ENCODE results near the gene FASTKD2. TPM values are rescaled to one million over a fixed set of nuclear protein-coding genes. Genes with fewer than 3 reads are reported as not detected.
"Not testable (repeated sequence)": the region's sequence is repeated elsewhere in the genome, so short reads cannot be mapped to it uniquely, and the experiment has no call there.

The FASTKD2 gene
- total RNA-seq, 1 donor, result 38.7 TPM

- Histone ChIP-seq H3K4me1 (ENCODE audit: insufficient read depth, low read length) (peaks cover under 1% of the 10 kb centered on the region), H3K4me3 (ENCODE audit: low read length) (no peak overlapping the region), H3K9me3 (ENCODE audit: low read depth, low read length) (no peaks in the 10 kb centered on the region), H3K27me3 (ENCODE audit: insufficient read depth, low read length) (no peaks in the 10 kb centered on the region)
Measured at GRCh38 chr2:206805887-206806607, 40.6 kb downstream of the FASTKD2 start.

GRCh38 chr2:206807624-206808023 lies 42.2 kb downstream of the FASTKD2 start:
- not testable (repeated sequence) for H3K9me3 ChIP-seq (ENCODE audit: low read depth, low read length); H3K4me1 ChIP-seq (ENCODE audit: insufficient read depth, low read length); H3K27me3 ChIP-seq (ENCODE audit: insufficient read depth, low read length); H3K4me3 ChIP-seq (ENCODE audit: low read length)

- not testable (repeated sequence) for H3K9me3 ChIP-seq (ENCODE audit: low read depth, low read length); H3K27me3 ChIP-seq (ENCODE audit: insufficient read depth, low read length); H3K4me3 ChIP-seq (ENCODE audit: low read length)
Measured at GRCh38 chr2:206812471-206812870, 47.1 kb downstream of the FASTKD2 start.

GRCh38 chr2:206814498-206814897 lies 49.1 kb downstream of the FASTKD2 start:
- H3K27me3 ChIP-seq (ENCODE audit: insufficient read depth, low read length), result no peaks in the 10 kb centered on the region
- H3K9me3 ChIP-seq (ENCODE audit: low read depth, low read length), result no peaks in the 10 kb centered on the region
- H3K4me3 ChIP-seq (ENCODE audit: low read length), result no peak overlapping the region
- H3K4me1 ChIP-seq (ENCODE audit: insufficient read depth, low read length), result no peaks in the 10 kb centered on the region

More at GRCh38 chr2:206812471-206812870, 47.1 kb downstream of the FASTKD2 start:
- H3K4me1 ChIP-seq (ENCODE audit: insufficient read depth, low read length), result not testable (repeated sequence)

- Histone ChIP-seq H3K27me3 (ENCODE audit: insufficient read depth, low read length) (no peaks in the 10 kb centered on the region), H3K4me3 (ENCODE audit: low read length) (no peak overlapping the region), H3K4me1 (ENCODE audit: insufficient read depth, low read length) (no peaks in the 10 kb centered on the region), H3K9me3 (ENCODE audit: low read depth, low read length) (no peaks in the 10 kb centered on the region)
Measured at GRCh38 chr2:206820807-206821206, 55.4 kb downstream of the FASTKD2 start.

- H3K4me3 ChIP-seq (ENCODE audit: low read length), result no peak overlapping the region
- H3K4me1 ChIP-seq (ENCODE audit: insufficient read depth, low read length), result no peaks in the 10 kb centered on the region
- no peaks in the 10 kb centered on the region for H3K27me3 ChIP-seq (ENCODE audit: insufficient read depth, low read length)
- H3K9me3 ChIP-seq (ENCODE audit: low read depth, low read length), result no peaks in the 10 kb centered on the region
Measured at GRCh38 chr2:206823178-206823577, 57.8 kb downstream of the FASTKD2 start.

- Histone ChIP-seq H3K27me3 (ENCODE audit: insufficient read depth, low read length) (no peaks in the 10 kb centered on the region), H3K4me3 (ENCODE audit: low read length) (no peak overlapping the region), H3K9me3 (ENCODE audit: low read depth, low read length) (no peaks in the 10 kb centered on the region), H3K4me1 (ENCODE audit: insufficient read depth, low read length) (no peaks in the 10 kb centered on the region)
Measured at GRCh38 chr2:206824087-206824618, 58.7 kb downstream of the FASTKD2 start.

GRCh38 chr2:206824993-206825392 lies 59.6 kb downstream of the FASTKD2 start:
- Histone ChIP-seq H3K4me3 (ENCODE audit: low read length) (no peak overlapping the region), H3K9me3 (ENCODE audit: low read depth, low read length) (no peaks in the 10 kb centered on the region), H3K4me1 (ENCODE audit: insufficient read depth, low read length) (no peaks in the 10 kb centered on the region), H3K27me3 (ENCODE audit: insufficient read depth, low read length) (no peaks in the 10 kb centered on the region)

GRCh38 chr2:206831442-206831995 lies 66.1 kb downstream of the FASTKD2 start:
- Histone ChIP-seq H3K27me3 (ENCODE audit: insufficient read depth, low read length) (no peaks in the 10 kb centered on the region), H3K9me3 (ENCODE audit: low read depth, low read length) (no peaks in the 10 kb centered on the region)

GRCh38 chr2:206832873-206833272 lies 67.5 kb downstream of the FASTKD2 start:
- Histone ChIP-seq H3K9me3 (ENCODE audit: low read depth, low read length) (no peaks in the 10 kb centered on the region), H3K4me3 (ENCODE audit: low read length) (no peak overlapping the region), H3K27me3 (ENCODE audit: insufficient read depth, low read length) (no peaks in the 10 kb centered on the region), H3K4me1 (ENCODE audit: insufficient read depth, low read length) (no peaks in the 10 kb centered on the region)

More at GRCh38 chr2:206831442-206831995, 66.1 kb downstream of the FASTKD2 start:
- Histone ChIP-seq H3K4me1 (ENCODE audit: insufficient read depth, low read length) (no peaks in the 10 kb centered on the region), H3K4me3 (ENCODE audit: low read length) (no peak overlapping the region)

GRCh38 chr2:206833291-206833690 lies 67.9 kb downstream of the FASTKD2 start:
- no peak overlapping the region for H3K4me3 ChIP-seq (ENCODE audit: low read length)
- H3K27me3 ChIP-seq (ENCODE audit: insufficient read depth, low read length), result no peaks in the 10 kb centered on the region
- H3K9me3 ChIP-seq (ENCODE audit: low read depth, low read length), result no peaks in the 10 kb centered on the region
- no peaks in the 10 kb centered on the region for H3K4me1 ChIP-seq (ENCODE audit: insufficient read depth, low read length)

- H3K4me3 ChIP-seq (ENCODE audit: low read length), result no peak overlapping the region
- H3K27me3 ChIP-seq (ENCODE audit: insufficient read depth, low read length), result no peaks in the 10 kb centered on the region
- H3K9me3 ChIP-seq (ENCODE audit: low read depth, low read length), result no peaks in the 10 kb centered on the region
- H3K4me1 ChIP-seq (ENCODE audit: insufficient read depth, low read length), result no peaks in the 10 kb centered on the region
Measured at GRCh38 chr2:206836722-206837121, 71.3 kb downstream of the FASTKD2 start.

- no peaks in the 10 kb centered on the region for H3K9me3 ChIP-seq (ENCODE audit: low read depth, low read length)
- no peak overlapping the region for H3K4me3 ChIP-seq (ENCODE audit: low read length)
- H3K27me3 ChIP-seq (ENCODE audit: insufficient read depth, low read length), result no peaks in the 10 kb centered on the region
- no peaks in the 10 kb centered on the region for H3K4me1 ChIP-seq (ENCODE audit: insufficient read depth, low read length)
Measured at GRCh38 chr2:206837775-206838174, 72.4 kb downstream of the FASTKD2 start.

- Histone ChIP-seq H3K4me3 (ENCODE audit: low read length) (no peak overlapping the region), H3K27me3 (ENCODE audit: insufficient read depth, low read length) (no peaks in the 10 kb centered on the region), H3K4me1 (ENCODE audit: insufficient read depth, low read length) (no peaks in the 10 kb centered on the region), H3K9me3 (ENCODE audit: low read depth, low read length) (no peaks in the 10 kb centered on the region)
Measured at GRCh38 chr2:206838690-206839089, 73.3 kb downstream of the FASTKD2 start.

- Histone ChIP-seq H3K4me1 (ENCODE audit: insufficient read depth, low read length) (no peaks in the 10 kb centered on the region), H3K27me3 (ENCODE audit: insufficient read depth, low read length) (no peaks in the 10 kb centered on the region), H3K9me3 (ENCODE audit: low read depth, low read length) (no peaks in the 10 kb centered on the region), H3K4me3 (ENCODE audit: low read length) (no peak overlapping the region)
Measured at GRCh38 chr2:206840999-206841398, 75.6 kb downstream of the FASTKD2 start.

All from mononuclear cell (primary cell).